ENCODE results near the gene GRPR.

GRCh38 chrX:16202943-16203342 lies 79.6 kb downstream of the GRPR start:
- TF ChIP-seq CTCF (IDR thresholded peaks at IDR 0.05), result no peak
- TF ChIP-seq POLR2A (IDR thresholded peaks at IDR 0.05), result no peak
